ENCODE measurements around the gene C10orf67. TPM values are rescaled to one million over a fixed set of nuclear protein-coding genes. Genes with fewer than 3 reads are reported as not detected.

The C10orf67 gene
- total RNA-seq, 2 experiments from 2014 or later = not detected

- ChIA-PET CTCF (ENCODE audit: unreplicated experiment) (no interaction called here), POLR2A (interaction anchor here (0.6 to 0.7 kb wide), 2 partner anchors 84 to 697 kb away, joined by 3 read pairs; no protein-coding TSS in a partner anchor)
- H3K4me2 ChIP-seq (ENCODE audit: low read length) = no peak overlapping the region
- H3K9me2 ChIP-seq (ENCODE audit: insufficient read depth, low read length) = no peaks in the 10 kb centered on the region
- no TSS peak for BruUV-seq (replicated peaks)
- no peaks in the 10 kb centered on the region for H3K36me3 ChIP-seq (ENCODE audit: insufficient read depth, low read length)
- H2AFZ ChIP-seq (ENCODE audit: low read length) = no peak overlapping the region
- no peak for TF ChIP-seq CTCF (conservative IDR thresholded peaks at IDR 0.05; ENCODE audit: low read length)
- TF ChIP-seq EZH2phosphoT487 (IDR thresholded peaks at IDR 0.05; ENCODE audit: borderline replicate concordance, low read depth, low read length) = no peak
- no peaks in the 10 kb centered on the region for H4K20me1 ChIP-seq (ENCODE audit: insufficient read depth, low read length)
- no peaks in the 10 kb centered on the region for H3K79me2 ChIP-seq (ENCODE audit: insufficient read depth, low read depth, low read length)
- intact Hi-C loops (cut with micrococcal nuclease; ENCODE audit: unreplicated experiment) = no loop called here
- H3K4me1 ChIP-seq (ENCODE audit: insufficient read depth, low read length, poor library complexity, severe bottlenecking) = no peaks in the 10 kb centered on the region
- DNase-seq (ENCODE audit: low spot score) = no peak
- H3K4me3 ChIP-seq (ENCODE audit: low read depth, low read length, poor library complexity, severe bottlenecking) = no peak overlapping the region
- H3K27ac ChIP-seq (ENCODE audit: low read depth, low read length, poor library complexity, severe bottlenecking) = no peak overlapping the region
- H3K9me3 ChIP-seq (ENCODE audit: low read length) = no peaks in the 10 kb centered on the region
These were observed 158.4 kb downstream of the C10orf67 start for GRCh38 chr10:23186178-23186577.

GRCh38 chr10:23174977-23175512, 169.6 kb downstream of the C10orf67 start:
- CTCF ChIA-PET (ENCODE audit: unreplicated experiment) = no interaction called here
- intact Hi-C loops (cut with micrococcal nuclease; ENCODE audit: unreplicated experiment) = no loop called here

More at GRCh38 chr10:23174977-23175512, 169.6 kb downstream of the C10orf67 start:
- Histone ChIP-seq H3K9me2 (ENCODE audit: insufficient read depth, low read length) (no peaks in the 10 kb centered on the region), H3K4me2 (ENCODE audit: low read length) (no peak overlapping the region), H4K20me1 (ENCODE audit: insufficient read depth, low read length) (no peaks in the 10 kb centered on the region), H3K9me3 (ENCODE audit: low read length) (no peaks in the 10 kb centered on the region), H3K36me3 (ENCODE audit: insufficient read depth, low read length) (no peaks in the 10 kb centered on the region), H3K4me3 (ENCODE audit: low read depth, low read length, poor library complexity, severe bottlenecking) (no peak overlapping the region), H3K27ac (ENCODE audit: low read depth, low read length, poor library complexity, severe bottlenecking) (no peak overlapping the region), H3K4me1 (ENCODE audit: insufficient read depth, low read length, poor library complexity, severe bottlenecking) (no peaks in the 10 kb centered on the region), H2AFZ (ENCODE audit: low read length) (no peak overlapping the region), H3K79me2 (ENCODE audit: insufficient read depth, low read depth, low read length) (no peaks in the 10 kb centered on the region)
- no TSS peak for BruUV-seq (replicated peaks)
- DNase-seq (ENCODE audit: low spot score) = no peak
- POLR2A ChIA-PET = no interaction called here
- TF ChIP-seq EZH2phosphoT487 (IDR thresholded peaks at IDR 0.05; ENCODE audit: borderline replicate concordance, low read depth, low read length) = no peak
- TF ChIP-seq CTCF (conservative IDR thresholded peaks at IDR 0.05; ENCODE audit: low read length) = no peak

Data from OCI-LY7 (cell line).